Measurements from ENCODE around the gene PAGE2.

DNA sequence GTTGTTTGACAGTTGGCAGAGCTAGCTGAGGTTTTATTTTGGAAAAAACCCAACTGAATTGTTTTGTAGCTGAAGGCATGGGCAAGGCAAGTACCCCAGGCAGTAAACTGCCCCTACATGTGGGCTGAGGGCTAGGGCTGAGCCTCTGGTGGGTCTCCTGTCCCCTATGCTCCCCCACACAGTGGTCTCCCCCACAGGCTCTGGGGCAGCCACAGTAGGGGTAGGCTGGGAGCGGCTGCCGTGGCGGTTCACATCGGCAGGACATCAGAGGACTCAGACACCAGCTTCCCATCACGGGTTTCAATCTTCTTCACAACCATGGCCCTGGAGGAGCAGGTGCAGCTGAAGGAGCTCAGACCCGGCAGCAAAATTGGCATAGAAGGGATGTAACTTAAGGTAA, 47.3 kb upstream of the PAGE2 start:
- TF ChIP-seq CTCF (IDR thresholded peaks at IDR 0.05): no peak
- TF ChIP-seq POLR2A (IDR thresholded peaks at IDR 0.05): no peak
